Activated CD4-positive, alpha-beta T cell treated with anti-CD3 and anti-CD28 coated beads, Interleukin-2, amount 50 U/mL, for 16 hours (primary cell): ENCODE data around the gene PPP1R12A.
"Not testable (repeated sequence)": the region's sequence is repeated elsewhere in the genome, so short reads cannot be mapped to it uniquely, and the experiment has no call there.

Experiments
- DNase-seq: peaks from one replicate; pipeline ENCODE4 v3.0.0-alpha.2; 2020

Gene PPP1R12A

DNA sequence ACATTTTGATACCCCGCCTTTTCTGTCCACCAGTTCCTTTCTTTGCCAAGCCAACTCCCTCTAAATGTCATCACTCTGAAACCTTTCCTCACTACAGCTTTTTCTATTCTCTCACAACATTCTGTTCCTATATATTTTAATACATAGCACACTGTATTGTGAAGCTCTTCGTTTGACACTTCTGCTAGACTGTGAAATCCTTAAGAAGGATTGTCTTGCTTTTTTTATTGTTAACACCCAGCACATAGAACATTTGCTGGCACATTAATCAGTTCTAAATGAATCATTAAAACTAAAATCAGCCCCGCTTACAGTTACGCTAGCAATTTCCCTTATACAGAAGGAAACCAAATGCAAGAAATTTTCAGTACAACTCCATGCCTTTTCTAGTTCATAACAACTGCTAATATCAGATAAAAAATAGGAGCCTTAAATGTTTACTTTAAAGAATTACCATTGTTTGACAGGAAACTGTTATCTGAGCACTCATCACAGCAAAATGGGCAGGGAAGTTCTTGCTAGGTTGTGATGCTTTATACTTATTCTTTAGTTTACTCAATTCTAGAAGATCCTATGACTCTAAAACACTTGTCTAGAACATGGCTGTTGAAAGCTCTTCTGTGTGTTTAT is 93.5 kb downstream of the PPP1R12A start:
- peak; percentile 7 for DNase-seq

- DNase-seq: no peak
Measured at GRCh38 chr12:79838359-79838758, 96.5 kb downstream of the PPP1R12A start.

GRCh38 chr12:79837575-79837974 is 97.3 kb downstream of the PPP1R12A start:
- DNase-seq: no peak

- DNase-seq: no peak
Measured at GRCh38 chr12:79835377-79835843, 99.5 kb downstream of the PPP1R12A start.

GRCh38 chr12:79834712-79835376 is 100.1 kb downstream of the PPP1R12A start:
- DNase-seq: no peak

- no peak for DNase-seq
Measured at GRCh38 chr12:79830440-79830839, 104.5 kb downstream of the PPP1R12A start.

DNA sequence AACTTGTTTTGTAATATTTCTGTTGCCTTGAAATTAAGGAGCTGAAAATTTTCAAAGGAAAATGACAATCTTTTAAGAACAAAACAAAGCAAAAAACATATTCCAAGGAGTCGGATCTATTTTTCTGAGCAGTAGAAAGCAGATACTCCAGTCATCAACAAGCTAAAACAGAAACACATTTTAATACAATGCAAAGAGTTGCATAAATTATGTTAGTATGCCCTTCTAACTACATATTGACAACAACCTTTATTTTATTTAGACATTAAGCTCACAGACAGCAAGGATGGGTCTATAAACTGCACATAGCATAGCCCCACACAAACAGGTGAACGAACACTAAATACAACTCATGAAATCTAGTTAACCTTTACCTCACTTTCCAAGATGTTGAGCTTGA is 106.0 kb downstream of the PPP1R12A start:
- DNase-seq: no peak

DNA sequence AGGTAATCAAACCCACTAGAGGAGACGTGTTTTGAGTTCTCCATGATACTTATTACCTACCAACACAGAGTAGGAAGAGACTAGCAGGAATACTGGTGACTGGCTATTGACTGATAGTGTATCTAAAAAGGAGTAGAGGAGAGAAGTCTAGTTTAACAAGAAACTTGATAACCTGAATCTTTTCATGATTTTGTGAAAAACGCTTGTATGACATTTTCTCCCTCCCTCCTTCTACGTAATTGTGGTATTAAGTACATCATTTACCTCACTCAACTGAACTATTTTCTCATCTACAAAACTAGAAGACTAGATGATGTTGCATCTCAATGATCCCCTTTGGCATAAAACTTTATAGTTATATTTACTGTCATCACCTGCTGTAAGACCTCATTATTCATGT is 107.4 kb downstream of the PPP1R12A start:
- DNase-seq: no peak

DNA sequence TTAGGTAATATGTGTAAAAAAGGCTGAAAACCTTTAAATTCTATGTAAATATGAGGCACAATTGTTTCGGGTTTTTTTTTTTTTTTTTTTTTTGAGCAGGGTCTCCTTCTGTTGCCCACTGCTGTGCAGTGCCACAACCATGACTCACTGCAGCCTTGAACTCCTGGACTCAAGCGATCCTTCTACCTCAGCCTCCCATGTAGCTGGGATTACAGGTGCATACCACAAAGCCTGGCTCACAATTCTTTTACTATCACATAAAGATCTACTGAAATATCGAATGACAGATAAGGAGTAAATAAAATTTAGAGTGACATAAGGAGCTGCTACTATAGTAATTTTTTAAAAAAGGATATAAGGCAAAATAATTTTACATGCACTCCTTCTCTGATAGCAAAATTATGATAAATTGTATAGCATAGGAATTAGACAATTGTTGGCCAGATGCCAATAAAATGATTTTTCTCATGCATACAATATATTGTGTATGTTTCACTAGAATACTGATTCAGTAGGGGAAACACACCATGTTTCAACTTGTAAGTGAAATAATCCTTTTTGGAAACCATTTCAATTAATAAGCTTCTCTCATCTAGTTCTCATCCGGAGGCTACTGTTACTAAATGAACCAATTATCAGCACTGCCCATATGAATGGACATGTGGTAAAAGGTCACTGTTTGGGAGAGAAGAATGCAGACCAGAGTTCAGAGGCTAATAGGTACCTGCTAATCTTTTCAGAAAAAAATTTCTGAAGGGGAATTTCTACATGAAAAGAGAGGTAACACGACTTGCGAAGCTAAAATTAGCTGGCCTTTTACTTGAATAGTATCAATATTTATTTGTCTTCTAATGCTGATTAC is 108.4 kb downstream of the PPP1R12A start:
- no peak for DNase-seq

GRCh38 chr12:79822475-79822874 is 112.4 kb downstream of the PPP1R12A start:
- DNase-seq: no peak

DNA sequence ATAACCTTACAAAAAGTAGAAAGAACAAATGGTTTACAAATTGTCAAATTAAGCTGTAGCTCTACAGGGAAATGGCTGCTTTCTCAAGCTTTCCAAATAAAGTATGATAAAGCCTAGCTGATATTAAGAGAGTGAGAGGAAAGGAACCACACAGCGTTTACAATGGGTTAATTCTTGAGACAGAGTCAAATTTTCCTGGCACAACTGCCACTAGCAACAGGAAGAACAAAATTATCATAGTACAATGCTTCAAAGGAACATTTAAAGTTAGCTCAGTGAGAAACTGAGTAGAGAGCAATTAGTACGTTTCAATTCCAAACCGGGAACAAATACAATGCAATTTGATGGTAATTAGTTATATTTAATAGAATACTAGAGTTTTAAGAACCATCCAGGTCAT is 116.0 kb downstream of the PPP1R12A start:
- DNase-seq: no peak

- not testable (repeated sequence) for DNase-seq
Measured at GRCh38 chr12:79784366-79785065, 150.4 kb downstream of the PPP1R12A start.

GRCh38 chr12:79782172-79782900 is 152.6 kb downstream of the PPP1R12A start:
- DNase-seq: no peak

DNA sequence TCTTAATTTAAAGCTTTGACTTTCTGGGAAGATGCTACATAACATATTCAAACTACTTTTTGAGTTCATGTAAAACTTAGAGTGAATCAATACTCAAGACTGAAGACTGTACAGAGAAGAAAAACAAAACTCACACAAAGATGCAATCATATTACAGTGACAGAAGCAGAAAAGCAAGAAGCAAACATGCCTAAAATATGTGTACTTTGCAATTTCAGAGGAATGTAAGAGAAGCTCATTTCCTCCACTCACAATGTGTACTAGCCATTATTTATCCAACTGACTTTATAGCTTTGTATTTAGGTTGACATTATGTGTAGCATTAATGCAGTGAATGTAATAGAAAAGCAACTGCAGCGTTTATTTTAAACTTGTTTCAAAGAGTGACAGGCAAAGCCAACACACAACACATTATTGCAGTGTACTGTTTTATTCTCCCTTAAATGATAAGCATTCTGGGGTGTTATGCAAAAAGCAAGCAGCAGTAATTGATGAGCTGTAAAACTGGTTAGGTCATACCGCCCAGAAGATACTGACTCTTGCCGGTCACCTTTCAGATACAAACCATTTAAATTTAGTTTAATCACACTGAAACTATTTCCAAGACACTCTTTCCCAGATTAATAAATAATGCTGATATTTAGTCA is 156.0 kb downstream of the PPP1R12A start:
- DNase-seq: no peak

DNA sequence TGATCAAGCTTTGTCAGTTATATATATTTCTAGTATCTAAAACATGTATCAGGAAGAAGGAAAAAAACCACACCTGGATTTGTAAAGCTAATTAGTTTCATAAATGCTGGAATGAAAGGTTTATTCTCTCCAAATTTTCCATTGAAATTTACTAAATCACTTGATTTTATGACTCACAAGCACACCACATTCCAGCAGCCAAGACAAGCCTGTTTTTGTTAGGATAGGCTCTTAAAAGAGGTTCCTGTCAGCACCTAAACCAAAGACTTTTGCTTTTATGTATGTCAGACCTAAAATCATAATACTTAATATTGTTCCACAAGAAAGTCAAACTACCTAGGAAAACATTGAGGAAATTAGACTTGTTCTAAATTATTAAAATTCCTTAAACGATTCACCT is 158.8 kb downstream of the PPP1R12A start:
- DNase-seq: no peak

GRCh38 chr12:79775355-79776027 is 159.4 kb downstream of the PPP1R12A start:
- no peak for DNase-seq

- DNase-seq: no peak
Measured at GRCh38 chr12:79773896-79774295, 161.0 kb downstream of the PPP1R12A start.

DNA sequence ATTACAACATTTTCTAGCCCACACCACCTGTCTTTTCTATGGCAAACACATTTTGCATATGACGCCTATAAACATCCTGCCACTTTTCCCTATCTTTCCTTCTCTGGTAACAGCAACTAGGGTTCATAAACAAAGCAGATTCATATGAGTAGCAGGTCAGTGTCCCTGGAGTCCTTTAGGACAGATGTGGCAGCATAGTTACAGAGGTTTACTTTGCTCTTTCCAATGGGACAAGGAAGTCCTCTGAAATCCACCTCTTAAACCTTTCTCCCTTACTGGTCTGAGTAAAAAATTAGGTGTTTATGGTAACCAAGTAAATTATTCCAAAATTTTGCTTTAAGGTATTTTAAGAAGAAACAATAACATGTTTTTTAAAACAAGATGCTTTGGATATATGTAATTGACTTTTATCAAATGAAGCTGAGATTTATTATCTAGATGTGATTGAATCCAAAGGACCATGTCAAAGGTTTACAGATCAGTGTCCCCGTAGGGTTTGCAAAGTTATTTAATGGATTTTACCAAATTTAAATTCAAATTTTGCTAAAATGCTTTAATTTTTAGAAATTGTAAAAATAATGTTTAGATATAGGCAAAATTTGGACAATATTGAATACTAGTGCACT is 164.9 kb downstream of the PPP1R12A start:
- DNase-seq: no peak

DNA sequence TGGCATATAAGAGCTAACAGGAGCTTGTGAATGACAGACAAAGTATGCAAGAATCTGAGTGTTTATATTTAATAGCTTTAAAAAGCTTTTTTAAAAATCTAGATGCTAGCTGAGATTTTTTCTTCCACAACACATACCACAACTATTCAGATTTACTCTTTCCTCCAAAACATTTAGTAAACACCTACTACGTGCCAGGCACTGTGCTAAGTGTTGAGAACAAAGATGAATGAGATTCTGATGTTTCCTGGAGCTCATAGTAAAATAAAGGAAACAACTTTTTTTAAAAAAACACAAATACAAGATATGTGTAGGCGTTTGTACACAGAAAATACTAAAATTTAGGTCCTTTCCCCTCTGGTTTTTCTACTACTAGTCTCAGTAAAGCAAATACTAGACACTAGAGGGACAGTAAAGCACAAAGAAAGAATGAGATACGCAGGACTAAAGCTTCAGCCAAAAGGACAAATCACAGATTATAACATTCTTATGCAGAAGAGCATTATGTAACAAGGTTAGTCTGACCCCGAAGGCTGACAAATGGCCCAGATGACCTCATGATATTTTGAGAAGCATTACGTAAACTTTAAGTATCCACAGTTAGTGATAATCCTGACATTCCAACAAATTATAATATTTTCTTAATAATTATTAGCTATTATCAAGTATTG is 165.6 kb downstream of the PPP1R12A start:
- DNase-seq: no peak
